Loucy (cell line): ENCODE results near the gene MACROD2.

Experiments used
- H2AFZ ChIP-seq: fragments of 200-600 bp; sonication (generic); 2 replicates; pipeline ENCODE4 v1.6.0; 2016; ENCODE audit warnings: antibody characterized with exemption, mild to moderate bottlenecking, low read length, moderate library complexity
- H3F3A ChIP-seq: fragments of 200-600 bp; 2 replicates; pipeline ENCODE4 v1.6.0; 2016; ENCODE audit warnings: antibody characterized with exemption, low read depth, mild to moderate bottlenecking
- H3K27me3 ChIP-seq: fragments of 200-600 bp; sonication (generic); 2 replicates; pipeline ENCODE4 v1.6.1; 2014; ENCODE audit warnings: low read length, mild to moderate bottlenecking; ENCODE audit not compliant: insufficient read depth, poor library complexity, severe bottlenecking
- H3K36me3 ChIP-seq: fragments of 200-600 bp; sonication (generic); 2 replicates; pipeline ENCODE4 v1.6.1; 2016; ENCODE audit warnings: low read length; ENCODE audit not compliant: insufficient read depth
- H3K4me1 ChIP-seq: fragments of 200-600 bp; sonication (generic); 2 replicates; pipeline ENCODE4 v1.5.1; 2014; ENCODE audit warnings: low read length, mild to moderate bottlenecking; ENCODE audit not compliant: insufficient read depth, poor library complexity, severe bottlenecking
- H3K4me2 ChIP-seq: fragments of 200-600 bp; sonication (generic); 2 replicates; pipeline ENCODE4 v1.6.0; 2014; ENCODE audit warnings: antibody characterized with exemption, low read length, low read depth, mild to moderate bottlenecking; ENCODE audit not compliant: poor library complexity, severe bottlenecking
- H3K4me3 ChIP-seq: fragments of 200-600 bp; sonication (generic); 2 replicates; pipeline ENCODE4 v1.5.1; 2014; ENCODE audit warnings: low read length, mild to moderate bottlenecking, mixed read lengths; ENCODE audit not compliant: poor library complexity, severe bottlenecking
- H3K79me2 ChIP-seq: fragments of 200-600 bp; sonication (generic); 2 replicates; pipeline ENCODE4 v1.6.1; 2014; ENCODE audit warnings: low read length; ENCODE audit not compliant: insufficient read depth
- H3K9ac ChIP-seq: fragments of 200-600 bp; sonication (generic); 2 replicates; pipeline ENCODE4 v1.6.0; 2014; ENCODE audit warnings: mild to moderate bottlenecking, low read depth, low read length, moderate library complexity; ENCODE audit not compliant: poor library complexity, severe bottlenecking
- H3K9me2 ChIP-seq: fragments of 200-600 bp; sonication (generic); replicated peaks from 2 replicates; pipeline ENCODE4 v1.6.1; 2016; ENCODE audit warnings: low read depth, low read length, mixed read lengths
- H3K9me3 ChIP-seq: fragments of 200-600 bp; sonication (generic); 2 replicates; pipeline ENCODE4 v1.6.1; 2014; ENCODE audit warnings: mild to moderate bottlenecking, antibody characterized with exemption, low read length, low read depth; ENCODE audit not compliant: insufficient read depth
- H4K20me1 ChIP-seq: fragments of 200-600 bp; sonication (generic); 2 replicates; pipeline ENCODE4 v1.6.0; 2014; ENCODE audit warnings: antibody characterized with exemption, low read length, mild to moderate bottlenecking; ENCODE audit not compliant: insufficient read depth, poor library complexity, severe bottlenecking
- EZH2phosphoT487 ChIP-seq: fragments of 200-600 bp; IDR thresholded peaks from 2 replicates; pipeline ENCODE4 v1.6.1; 2018; ENCODE audit warnings: antibody characterized with exemption, mild to moderate bottlenecking, moderate library complexity, borderline replicate concordance
- TF ChIP-seq, protein P1 (sequence below): fragments of 200-600 bp; sonication (generic); conservative IDR thresholded peaks from 2 replicates; pipeline ENCODE4 v1.5.1; 2014; ENCODE audit warnings: mild to moderate bottlenecking, antibody characterized with exemption, low read length

The MACROD2 gene

DNA sequence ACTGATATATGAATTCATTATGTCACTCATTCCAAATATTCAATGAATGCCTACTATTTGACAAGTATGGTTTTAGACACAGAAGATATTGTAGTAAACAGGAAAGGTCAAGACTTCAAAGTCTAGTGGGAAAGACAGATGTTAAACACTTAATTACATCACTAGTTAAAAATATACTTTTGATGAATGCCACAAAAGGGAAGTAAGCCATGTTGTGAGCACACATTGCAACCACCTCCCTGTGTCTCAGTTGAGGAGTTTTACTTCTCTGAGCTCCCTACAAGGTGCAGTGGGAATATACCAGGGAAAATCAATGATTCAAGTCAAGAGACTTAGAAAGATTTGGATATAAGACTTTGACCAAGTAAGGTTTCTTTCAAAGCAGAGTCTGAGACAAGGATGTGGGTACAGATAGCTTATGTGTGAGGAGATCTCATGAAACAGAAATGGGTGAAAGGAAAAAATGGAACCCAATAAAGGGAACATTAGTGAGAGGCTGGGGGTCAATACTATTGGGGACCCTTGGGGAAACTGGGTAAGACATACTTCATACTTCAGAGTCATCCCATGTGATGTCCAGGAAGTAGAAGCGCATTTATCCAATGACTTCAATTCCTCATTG is 2074.2 kb downstream of the MACROD2 start:
- H3K9ac ChIP-seq, result no peak overlapping the region
- TF ChIP-seq EZH2phosphoT487, result no peak
- TF ChIP-seq, protein P1, sequence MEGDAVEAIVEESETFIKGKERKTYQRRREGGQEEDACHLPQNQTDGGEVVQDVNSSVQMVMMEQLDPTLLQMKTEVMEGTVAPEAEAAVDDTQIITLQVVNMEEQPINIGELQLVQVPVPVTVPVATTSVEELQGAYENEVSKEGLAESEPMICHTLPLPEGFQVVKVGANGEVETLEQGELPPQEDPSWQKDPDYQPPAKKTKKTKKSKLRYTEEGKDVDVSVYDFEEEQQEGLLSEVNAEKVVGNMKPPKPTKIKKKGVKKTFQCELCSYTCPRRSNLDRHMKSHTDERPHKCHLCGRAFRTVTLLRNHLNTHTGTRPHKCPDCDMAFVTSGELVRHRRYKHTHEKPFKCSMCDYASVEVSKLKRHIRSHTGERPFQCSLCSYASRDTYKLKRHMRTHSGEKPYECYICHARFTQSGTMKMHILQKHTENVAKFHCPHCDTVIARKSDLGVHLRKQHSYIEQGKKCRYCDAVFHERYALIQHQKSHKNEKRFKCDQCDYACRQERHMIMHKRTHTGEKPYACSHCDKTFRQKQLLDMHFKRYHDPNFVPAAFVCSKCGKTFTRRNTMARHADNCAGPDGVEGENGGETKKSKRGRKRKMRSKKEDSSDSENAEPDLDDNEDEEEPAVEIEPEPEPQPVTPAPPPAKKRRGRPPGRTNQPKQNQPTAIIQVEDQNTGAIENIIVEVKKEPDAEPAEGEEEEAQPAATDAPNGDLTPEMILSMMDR, result no peak
- H3K4me2 ChIP-seq, result no peak overlapping the region
- no peaks in the 10 kb centered on the region for H4K20me1 ChIP-seq
- no peaks in the 10 kb centered on the region for H3K36me3 ChIP-seq
- H3F3A ChIP-seq, result no peaks in the 10 kb centered on the region
- peaks cover 4% of the 10 kb centered on the region; the same call in 1 of the 2 replicates for H3K9me3 ChIP-seq
- H3K4me1 ChIP-seq, result no peaks in the 10 kb centered on the region
- no peaks in the 10 kb centered on the region for H3K27me3 ChIP-seq
- H3K9me2 ChIP-seq, result no peaks in the 10 kb centered on the region
- no peaks in the 10 kb centered on the region for H3K79me2 ChIP-seq
- no peak overlapping the region for H3K4me3 ChIP-seq
- no peak overlapping the region for H2AFZ ChIP-seq

DNA sequence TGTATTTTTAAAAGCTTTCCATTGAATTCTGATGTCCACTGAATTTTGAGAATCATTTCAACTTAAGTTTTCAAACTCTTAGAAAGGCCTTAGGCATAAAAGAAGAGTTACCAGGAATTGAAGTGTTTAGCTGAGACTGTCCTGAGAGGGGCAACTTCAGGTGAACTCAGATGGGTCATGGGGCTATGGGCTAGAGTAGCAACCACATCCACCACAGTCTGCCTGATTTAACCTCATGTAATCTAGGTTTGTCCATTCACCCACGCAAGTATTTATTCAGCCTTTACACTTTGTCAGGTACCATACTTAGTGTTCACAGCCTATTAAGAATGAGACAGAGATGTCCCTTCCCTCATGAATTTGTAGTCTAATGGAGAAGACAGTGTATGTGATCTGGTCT is 2076.9 kb downstream of the MACROD2 start:
- no peak overlapping the region for H3K4me3 ChIP-seq

DNA sequence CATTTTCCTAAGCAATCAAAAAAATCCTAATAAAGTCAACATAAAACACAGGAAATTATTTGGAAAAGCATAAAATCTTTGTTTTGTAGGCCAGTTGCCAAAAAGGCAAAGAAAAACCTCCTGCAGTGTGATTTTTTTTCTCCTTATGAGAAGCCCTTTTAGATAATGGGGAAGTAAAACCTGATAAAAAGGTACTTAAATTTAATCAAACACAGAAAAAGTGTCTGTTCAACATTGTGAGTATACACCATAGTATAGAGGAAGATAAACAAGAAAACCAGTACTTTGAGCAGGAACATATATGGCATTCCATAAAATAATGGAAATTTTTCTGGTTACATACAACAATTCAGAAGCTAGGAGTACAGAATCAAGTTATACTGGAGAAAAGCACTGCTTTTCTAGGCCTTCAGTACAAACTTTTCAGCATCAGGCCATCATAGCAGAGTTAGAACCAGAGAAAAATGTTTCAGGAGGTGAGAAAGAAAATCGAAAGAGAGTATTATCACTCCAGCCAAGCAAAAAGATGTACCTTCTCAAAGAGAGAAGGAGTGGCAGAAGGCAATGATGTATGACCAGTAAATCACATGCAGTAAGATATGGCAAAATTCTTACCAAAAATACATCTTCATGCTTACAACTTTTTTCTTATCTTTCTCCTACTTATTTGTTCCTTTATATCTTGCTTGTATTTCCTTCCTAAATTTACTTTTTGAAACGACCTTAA is 2083.0 kb downstream of the MACROD2 start:
- Histone ChIP-seq H3F3A (no peaks in the 10 kb centered on the region), H3K4me1 (no peaks in the 10 kb centered on the region), H3K4me2 (no peak overlapping the region), H3K36me3 (no peaks in the 10 kb centered on the region), H3K9ac (no peak overlapping the region), H3K9me3 (no peaks in the 10 kb centered on the region), H2AFZ (no peak overlapping the region), H3K79me2 (no peaks in the 10 kb centered on the region), H4K20me1 (no peaks in the 10 kb centered on the region), H3K27me3 (no peaks in the 10 kb centered on the region), H3K4me3 (no peak overlapping the region), H3K9me2 (no peaks in the 10 kb centered on the region)
- TF ChIP-seq, protein P1, result no peak
- TF ChIP-seq EZH2phosphoT487, result no peak

More for the DNA sequence above, 2076.9 kb downstream of the MACROD2 start:
- Histone ChIP-seq H3K4me2 (no peak overlapping the region), H3K36me3 (no peaks in the 10 kb centered on the region), H3K27me3 (no peaks in the 10 kb centered on the region), H3K4me1 (no peaks in the 10 kb centered on the region), H3K9ac (no peak overlapping the region), H4K20me1 (no peaks in the 10 kb centered on the region), H3K9me2 (no peaks in the 10 kb centered on the region), H3K79me2 (no peaks in the 10 kb centered on the region), H3F3A (no peaks in the 10 kb centered on the region), H2AFZ (no peak overlapping the region), H3K9me3 (no peaks in the 10 kb centered on the region)
- TF ChIP-seq, protein P1, result no peak
- no peak for TF ChIP-seq EZH2phosphoT487
